Effector CD8-positive, alpha-beta T cell (primary cell): ENCODE measurements around the gene AFG1L.
"Not testable (repeated sequence)": the region's sequence is repeated elsewhere in the genome, so short reads cannot be mapped to it uniquely, and the experiment has no call there.

Source experiments
- DNase-seq: peaks from one replicate; lab custom pipeline; 2025; lab: John Stamatoyannopoulos, UW

The AFG1L gene

DNA sequence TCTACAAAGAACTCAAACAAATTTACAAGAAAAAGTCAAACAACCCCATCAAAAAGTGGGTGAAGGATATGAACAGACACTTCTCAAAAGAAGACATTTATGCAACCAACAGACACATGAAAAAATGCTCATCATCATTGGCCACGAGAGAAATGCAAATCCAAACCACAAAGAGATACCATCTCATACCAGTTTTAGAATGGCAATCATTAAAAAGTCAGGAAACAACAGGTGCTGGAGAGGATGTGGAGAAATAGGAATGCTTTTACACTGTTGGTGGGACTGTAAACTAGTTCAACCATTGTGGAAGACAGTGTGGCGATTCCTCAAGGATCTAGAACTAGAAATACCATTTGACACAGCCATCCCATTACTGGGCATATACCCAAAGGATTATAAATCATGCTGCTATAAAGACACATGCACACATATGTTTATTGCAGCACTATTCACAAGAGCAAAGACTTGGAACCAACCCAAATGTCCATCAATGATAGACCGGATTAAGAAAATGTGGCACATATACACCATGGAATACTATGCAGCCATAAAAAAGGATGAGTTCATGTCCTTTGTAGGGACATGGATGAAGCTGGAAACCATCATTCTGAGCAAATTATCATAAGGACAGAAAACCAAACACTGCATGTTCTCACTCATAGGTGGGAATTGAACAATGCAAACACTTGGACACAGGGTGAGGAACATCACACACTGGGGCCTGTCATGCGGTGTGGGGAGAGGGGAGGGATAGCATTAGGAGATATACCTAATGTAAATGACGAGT lies 121.4 kb downstream of the AFG1L start:
- not testable (repeated sequence) for DNase-seq

- DNase-seq, result no peak
These were observed 122.2 kb downstream of the AFG1L start for GRCh38 chr6:108417027-108417426.

DNA sequence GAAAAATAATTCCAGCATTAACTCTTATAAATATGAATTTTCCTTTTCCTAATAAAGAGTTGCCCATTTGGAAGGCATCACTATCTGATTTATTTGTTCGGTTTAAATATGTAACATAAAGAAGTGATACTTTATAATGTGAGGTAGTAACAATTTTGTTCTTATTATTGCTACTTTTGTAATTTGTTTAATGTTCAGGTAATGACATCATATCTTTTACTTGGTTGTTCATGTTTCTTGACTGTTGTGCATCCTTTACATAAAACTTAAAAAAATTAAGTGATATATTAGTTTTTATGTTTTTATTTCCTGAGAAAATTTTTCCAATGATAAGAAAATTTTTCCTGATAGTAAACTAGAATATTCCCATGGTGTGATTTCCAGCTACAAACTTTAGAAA lies 124.6 kb downstream of the AFG1L start:
- DNase-seq, result no peak

GRCh38 chr6:108419934-108420609 lies 125.2 kb downstream of the AFG1L start:
- no peak for DNase-seq

GRCh38 chr6:108421366-108421765 lies 126.5 kb downstream of the AFG1L start:
- DNase-seq, result no peak

DNA sequence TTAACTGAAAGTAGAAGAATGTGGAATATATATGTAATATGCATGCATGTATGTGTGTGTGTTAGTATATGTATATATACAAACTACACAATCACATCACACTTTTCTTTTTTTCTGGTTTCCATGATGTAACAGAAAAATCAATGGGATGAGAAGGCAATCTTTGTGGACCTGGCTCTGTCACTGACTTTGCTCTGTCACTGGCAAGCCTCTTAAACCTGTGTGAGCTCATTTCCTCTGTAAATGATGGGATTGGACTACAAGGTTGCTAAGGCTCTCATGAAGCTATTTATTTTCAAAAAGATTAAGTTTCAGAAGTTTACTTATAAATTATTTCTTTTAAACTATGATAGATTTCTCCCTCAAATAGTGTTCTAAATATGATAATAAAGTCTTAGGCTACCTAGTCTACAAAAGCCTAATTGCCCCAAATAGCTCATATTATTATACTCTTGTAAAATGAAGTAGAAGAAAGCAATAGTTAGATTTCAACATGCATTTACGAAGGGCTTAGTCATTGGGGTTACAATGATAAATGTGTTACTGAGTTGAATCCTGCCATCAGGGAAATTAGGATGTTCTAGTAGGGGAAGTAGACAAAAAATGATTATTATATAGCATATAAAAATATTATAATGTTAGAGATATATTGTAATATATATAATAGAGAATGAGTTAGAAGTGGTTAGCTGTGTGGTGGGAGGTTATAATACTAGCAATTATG lies 129.3 kb downstream of the AFG1L start:
- no peak for DNase-seq

GRCh38 chr6:108425428-108425827 lies 130.6 kb downstream of the AFG1L start:
- DNase-seq, result no peak

- DNase-seq, result no peak
These were observed 137.3 kb downstream of the AFG1L start for GRCh38 chr6:108432143-108432542.

- DNase-seq, result no peak
These were observed 137.9 kb downstream of the AFG1L start for GRCh38 chr6:108432792-108433191.

- DNase-seq, result no peak
These were observed 139.4 kb downstream of the AFG1L start for GRCh38 chr6:108434222-108434621.

- no peak for DNase-seq
These were observed 140.5 kb downstream of the AFG1L start for GRCh38 chr6:108435391-108435790.

GRCh38 chr6:108436771-108437170 lies 141.9 kb downstream of the AFG1L start:
- no peak for DNase-seq

GRCh38 chr6:108437821-108438220 lies 143.0 kb downstream of the AFG1L start:
- DNase-seq, result no peak

DNA sequence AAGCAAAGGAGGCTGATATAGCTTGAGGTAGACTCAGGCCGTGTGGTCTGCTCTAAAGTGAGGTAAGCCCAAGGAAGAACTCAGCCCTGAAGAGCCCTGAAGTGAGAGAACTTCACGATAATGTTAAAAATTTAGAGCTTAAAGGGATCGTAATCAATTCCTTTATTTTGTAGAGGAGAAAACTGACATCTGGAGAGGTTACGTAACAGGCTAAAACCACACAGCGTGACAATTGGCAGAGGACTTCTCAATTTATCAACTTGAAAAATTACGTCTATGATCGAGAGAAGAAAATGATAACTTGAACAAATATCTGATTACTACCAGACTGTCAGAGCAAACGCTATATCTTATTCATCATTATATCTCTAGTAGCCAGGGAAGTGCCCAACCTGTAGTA lies 144.1 kb downstream of the AFG1L start:
- no peak for DNase-seq

GRCh38 chr6:108441141-108441540 lies 146.3 kb downstream of the AFG1L start:
- DNase-seq, result no peak

DNA sequence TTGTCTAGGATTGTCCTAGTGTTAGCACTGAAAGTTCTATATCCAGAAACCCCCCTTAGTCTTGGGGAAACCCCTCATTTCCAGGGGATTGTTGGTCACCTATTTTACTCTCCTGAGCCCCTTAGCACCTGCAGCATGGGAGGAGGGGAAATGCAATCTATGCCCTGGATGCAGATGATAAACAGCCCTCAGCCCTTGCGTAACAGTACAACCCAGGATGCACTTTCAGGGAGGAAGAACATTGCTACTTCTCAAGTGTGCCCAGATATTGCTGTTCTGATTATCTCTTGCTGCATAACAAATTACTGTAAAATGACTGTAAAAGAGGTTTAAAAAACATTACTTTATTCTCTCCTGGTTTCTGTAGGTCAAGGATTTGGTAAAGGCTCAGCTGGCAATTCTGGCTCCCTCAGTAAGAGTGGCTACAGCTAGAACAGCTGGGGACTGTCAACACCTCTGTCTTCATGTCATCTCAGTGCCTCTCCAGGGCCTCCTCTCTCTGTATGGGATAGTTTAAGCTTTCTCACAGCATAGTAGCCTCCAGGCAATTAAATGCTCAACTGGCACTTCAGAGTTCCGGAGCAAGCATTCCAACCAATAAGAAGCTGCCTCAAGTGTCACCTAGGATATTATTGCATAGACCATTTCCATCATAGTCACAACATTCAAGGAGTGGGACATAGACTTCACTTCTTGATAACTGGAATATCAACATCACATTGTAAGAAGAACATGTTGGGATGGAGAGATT lies 148.1 kb downstream of the AFG1L start:
- no peak for DNase-seq

DNA sequence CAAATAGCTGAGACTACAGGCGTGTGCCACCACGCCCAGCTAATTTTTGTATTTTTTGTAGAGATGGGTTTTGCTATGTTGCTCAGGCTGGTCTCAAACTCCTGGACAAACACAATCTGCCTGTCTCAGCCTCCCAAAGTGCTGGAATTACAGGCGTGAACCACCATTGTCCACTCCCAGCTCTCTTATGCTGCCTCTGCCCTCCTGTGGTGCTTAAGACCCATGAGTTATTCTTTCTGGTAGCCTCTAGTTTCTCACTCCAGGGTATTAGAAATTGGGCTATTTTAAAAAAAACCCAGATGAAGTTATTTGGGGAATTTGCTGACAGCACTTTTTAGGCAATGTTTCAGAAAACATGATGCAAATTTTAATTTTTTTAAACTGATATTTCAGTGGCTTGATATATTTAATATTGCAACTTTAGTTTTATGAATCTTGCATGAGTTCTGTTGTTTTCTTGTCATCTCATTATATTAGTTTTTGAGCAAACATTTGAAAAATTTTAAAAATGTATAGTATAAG lies 151.8 kb downstream of the AFG1L start:
- DNase-seq, result no peak

DNA sequence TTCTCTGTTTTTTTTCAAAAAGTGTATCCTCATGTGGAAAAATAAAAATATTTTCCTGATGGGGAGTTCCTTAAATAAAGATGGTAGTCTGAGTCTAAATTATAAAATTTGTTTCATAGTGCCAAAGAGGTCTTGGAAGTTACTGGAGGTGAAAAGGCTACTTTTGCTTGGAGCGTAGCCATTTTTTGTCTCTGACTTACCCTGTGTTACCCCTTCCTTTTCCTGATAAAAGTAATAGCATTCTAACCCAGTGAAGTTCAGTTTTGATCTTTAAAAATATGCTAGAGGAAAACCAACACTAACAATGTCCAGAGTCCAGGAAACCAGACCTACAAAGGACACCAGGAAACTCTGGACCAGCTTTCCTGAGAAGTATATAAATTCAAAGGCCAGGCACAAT lies 153.6 kb downstream of the AFG1L start:
- no peak for DNase-seq

- DNase-seq, result not testable (repeated sequence)
These were observed 154.9 kb downstream of the AFG1L start for GRCh38 chr6:108449717-108450116.

- DNase-seq, result no peak
These were observed 157.0 kb downstream of the AFG1L start for GRCh38 chr6:108451816-108452215.

GRCh38 chr6:108452711-108453195 lies 157.9 kb downstream of the AFG1L start:
- no peak for DNase-seq
